Activated naive CD8-positive, alpha-beta T cell treated with anti-CD3 and anti-CD28 coated beads, Interleukin-2, amount 50 U/mL, for 24 hours (primary cell): ENCODE results near the gene SP100.

ENCODE experiments used
- ATAC-seq: fragments of 150-1000 bp; cut with Tn5 transposase; one replicate; pipeline ENCODE4 v1.10.0; 2021
- DNase-seq: peaks from one replicate; pipeline ENCODE4 v3.0.0; 2021
- H3K27ac Mint-ChIP-seq: one replicate; pipeline ENCODE4 v1.8.0; 2021; ENCODE audit warnings: mild to moderate bottlenecking, mixed read lengths
- H3K27me3 Mint-ChIP-seq: one replicate; pipeline ENCODE4 v1.8.0; 2021; ENCODE audit warnings: mixed read lengths
- H3K36me3 Mint-ChIP-seq: one replicate; pipeline ENCODE4 v1.8.0; 2021; ENCODE audit warnings: low read depth, mixed read lengths
- H3K4me1 Mint-ChIP-seq: one replicate; pipeline ENCODE4 v1.8.0; 2021; ENCODE audit warnings: mixed read lengths
- H3K4me3 Mint-ChIP-seq: one replicate; pipeline ENCODE4 v1.8.0; 2021; ENCODE audit warnings: mild to moderate bottlenecking, moderate library complexity, mixed read lengths
- H3K9me3 Mint-ChIP-seq: one replicate; pipeline ENCODE4 v1.8.0; 2021; ENCODE audit warnings: mixed read lengths

Gene SP100

GRCh38 chr2:230575642-230576324 is 159.8 kb downstream of the SP100 start:
- DNase-seq (peak; percentile 65), ATAC-seq (peak; percentile 100)
- Mint-ChIP-seq H3K4me1 (peaks cover 12% of the 10 kb centered on the region), H3K27ac (peak overlapping the region; percentile 73), H3K27me3 (no peaks in the 10 kb centered on the region), H3K36me3 (peaks cover 9% of the 10 kb centered on the region), H3K9me3 (peaks cover 25% of the 10 kb centered on the region), H3K4me3 (peak overlapping the region; percentile 50)

GRCh38 chr2:230577114-230577513 is 161.1 kb downstream of the SP100 start:
- Mint-ChIP-seq H3K9me3 (peaks cover 24% of the 10 kb centered on the region), H3K4me1 (peaks cover 15% of the 10 kb centered on the region), H3K27ac (no peak overlapping the region), H3K4me3 (no peak overlapping the region), H3K27me3 (no peaks in the 10 kb centered on the region), H3K36me3 (peaks cover 9% of the 10 kb centered on the region)
- DNase-seq (no peak), ATAC-seq (no peak)

- ATAC-seq (no peak), DNase-seq (no peak)
- peaks cover 25% of the 10 kb centered on the region for H3K4me1 Mint-ChIP-seq
- H3K27me3 Mint-ChIP-seq, result no peaks in the 10 kb centered on the region
- H3K27ac Mint-ChIP-seq, result no peak overlapping the region
- H3K4me3 Mint-ChIP-seq, result no peak overlapping the region
- peaks cover 21% of the 10 kb centered on the region for H3K9me3 Mint-ChIP-seq
- H3K36me3 Mint-ChIP-seq, result peaks cover 9% of the 10 kb centered on the region
Measured at GRCh38 chr2:230578106-230578505, 162.1 kb downstream of the SP100 start.

- H3K4me1 Mint-ChIP-seq, result peaks cover 24% of the 10 kb centered on the region
- H3K4me3 Mint-ChIP-seq, result no peak overlapping the region
- peak; percentile 92 for ATAC-seq
Measured at GRCh38 chr2:230582851-230583283, 166.9 kb downstream of the SP100 start.

GRCh38 chr2:230583581-230583980 is 167.6 kb downstream of the SP100 start:
- Mint-ChIP-seq H3K27me3 (no peaks in the 10 kb centered on the region), H3K9me3 (no peaks in the 10 kb centered on the region), H3K36me3 (no peaks in the 10 kb centered on the region), H3K4me1 (peaks cover 28% of the 10 kb centered on the region), H3K4me3 (no peak overlapping the region), H3K27ac (peak overlapping the region; percentile 38)
- DNase-seq (no peak), ATAC-seq (no peak)

More at GRCh38 chr2:230582851-230583283, 166.9 kb downstream of the SP100 start:
- peak overlapping the region; percentile 38 for H3K27ac Mint-ChIP-seq
- no peaks in the 10 kb centered on the region for H3K27me3 Mint-ChIP-seq
- DNase-seq, result no peak
- H3K9me3 Mint-ChIP-seq, result no peaks in the 10 kb centered on the region
- H3K36me3 Mint-ChIP-seq, result no peaks in the 10 kb centered on the region

GRCh38 chr2:230586328-230586982 is 170.5 kb downstream of the SP100 start:
- H3K4me3 Mint-ChIP-seq, result no peak overlapping the region
- H3K27me3 Mint-ChIP-seq, result no peaks in the 10 kb centered on the region
- no peaks in the 10 kb centered on the region for H3K36me3 Mint-ChIP-seq
- no peak for DNase-seq
- no peak overlapping the region for H3K27ac Mint-ChIP-seq
- H3K9me3 Mint-ChIP-seq, result peaks cover 8% of the 10 kb centered on the region
- ATAC-seq, result no peak
- H3K4me1 Mint-ChIP-seq, result peaks cover 49% of the 10 kb centered on the region

- ATAC-seq (no peak), DNase-seq (no peak)
- Mint-ChIP-seq H3K9me3 (peaks cover 8% of the 10 kb centered on the region), H3K4me1 (peaks cover 45% of the 10 kb centered on the region), H3K27me3 (no peaks in the 10 kb centered on the region), H3K36me3 (no peaks in the 10 kb centered on the region), H3K27ac (no peak overlapping the region), H3K4me3 (no peak overlapping the region)
Measured at GRCh38 chr2:230589025-230589424, 173.0 kb downstream of the SP100 start.

GRCh38 chr2:230589497-230590015 is 173.6 kb downstream of the SP100 start:
- peak; percentile 81 for ATAC-seq
- Mint-ChIP-seq H3K36me3 (no peaks in the 10 kb centered on the region), H3K4me1 (peaks cover 50% of the 10 kb centered on the region), H3K4me3 (peak overlapping the region; percentile 8), H3K27ac (peak overlapping the region; percentile 67), H3K27me3 (no peaks in the 10 kb centered on the region), H3K9me3 (peaks cover 8% of the 10 kb centered on the region)
- peak; percentile 38 for DNase-seq

- Mint-ChIP-seq H3K27me3 (no peaks in the 10 kb centered on the region), H3K27ac (no peak overlapping the region), H3K4me1 (peaks cover 53% of the 10 kb centered on the region)
Measured at GRCh38 chr2:230590333-230590732, 174.3 kb downstream of the SP100 start.

GRCh38 chr2:230591850-230592249 is 175.8 kb downstream of the SP100 start:
- Mint-ChIP-seq H3K9me3 (peaks cover 8% of the 10 kb centered on the region), H3K4me1 (peaks cover 53% of the 10 kb centered on the region), H3K27ac (no peak overlapping the region), H3K27me3 (no peaks in the 10 kb centered on the region), H3K4me3 (no peak overlapping the region), H3K36me3 (no peaks in the 10 kb centered on the region)
- DNase-seq (no peak), ATAC-seq (peak; percentile 57)

More at GRCh38 chr2:230590333-230590732, 174.3 kb downstream of the SP100 start:
- Mint-ChIP-seq H3K9me3 (peaks cover 8% of the 10 kb centered on the region), H3K4me3 (no peak overlapping the region), H3K36me3 (no peaks in the 10 kb centered on the region)
- no peak for ATAC-seq
- no peak for DNase-seq

- Mint-ChIP-seq H3K27me3 (no peaks in the 10 kb centered on the region), H3K4me1 (peaks cover 57% of the 10 kb centered on the region), H3K9me3 (peaks cover 8% of the 10 kb centered on the region), H3K36me3 (no peaks in the 10 kb centered on the region), H3K4me3 (no peak overlapping the region), H3K27ac (no peak overlapping the region)
- ATAC-seq (no peak), DNase-seq (no peak)
Measured at GRCh38 chr2:230592775-230593174, 176.8 kb downstream of the SP100 start.
